Endometrium (tissue), 2 donors: ENCODE measurements around the gene WDR83.

Experiments used
- FAIRE-seq: peaks from 2 replicates; lab custom pipeline; 2012; peaks lifted over from hg19 to GRCh38; lab: Jason Lieb, UNC
- donor health status: control.
- donor health status: control.

Gene WDR83

GRCh38 chr19:12715929-12716328 is 49.3 kb downstream of the WDR83 start:
- FAIRE-seq, result no peak

GRCh38 chr19:12720296-12720695 is 53.7 kb downstream of the WDR83 start:
- no peak for FAIRE-seq

- FAIRE-seq, result no peak
Observed at GRCh38 chr19:12720851-12721655, 54.4 kb downstream of the WDR83 start.

- no peak for FAIRE-seq
Observed at GRCh38 chr19:12721656-12722565, 55.3 kb downstream of the WDR83 start.

- peak; percentile 97 for FAIRE-seq
Observed at GRCh38 chr19:12722566-12723380, 56.2 kb downstream of the WDR83 start.

- FAIRE-seq, result no peak
Observed at GRCh38 chr19:12723381-12723640, 56.7 kb downstream of the WDR83 start.

GRCh38 chr19:12723641-12724426 is 57.2 kb downstream of the WDR83 start, which contains the start of gene TNPO2:
TSS of gene TNPO2 (minus strand) at chr19:12723932. CDS start at chr19:12720977, 2,955 bp downstream.
- no peak for FAIRE-seq
